Nephron progenitor cell (in vitro differentiated cells): ENCODE measurements around the gene BICC1.
A peak's percentile ranks its signal among the peaks of the same experiment; 100 is the strongest.

ENCODE experiments used
- DNase-seq: peaks from one replicate; pipeline ENCODE4 v3.0.0; 2021
- H3K27ac Mint-ChIP-seq: 2 replicates; pipeline ENCODE4 v1.8.0; 2021; ENCODE audit warnings: mild to moderate bottlenecking, moderate library complexity, mixed read lengths
- H3K27me3 Mint-ChIP-seq: 2 replicates; pipeline ENCODE4 v1.8.0; 2021; ENCODE audit warnings: mild to moderate bottlenecking, low read depth, mixed read lengths; ENCODE audit not compliant: poor library complexity
- H3K36me3 Mint-ChIP-seq: 2 replicates; pipeline ENCODE4 v1.8.0; 2021; ENCODE audit warnings: low read depth, mixed read lengths
- H3K4me1 Mint-ChIP-seq: 2 replicates; pipeline ENCODE4 v1.8.0; 2021; ENCODE audit warnings: mixed read lengths
- H3K4me3 Mint-ChIP-seq: 2 replicates; pipeline ENCODE4 v1.8.0; 2021; ENCODE audit warnings: mild to moderate bottlenecking, moderate library complexity, mixed read lengths
- H3K9me3 Mint-ChIP-seq: 2 replicates; pipeline ENCODE4 v1.8.0; 2021; ENCODE audit warnings: mild to moderate bottlenecking, moderate library complexity, mixed read lengths
- TF ChIP-seq, protein P1 (sequence below): fragments of 200-600 bp; sonication (generic); IDR thresholded peaks from 2 replicates; pipeline ENCODE4 v1.5.0; 2021; ENCODE audit warnings: antibody characterized with exemption

BICC1 gene

DNA sequence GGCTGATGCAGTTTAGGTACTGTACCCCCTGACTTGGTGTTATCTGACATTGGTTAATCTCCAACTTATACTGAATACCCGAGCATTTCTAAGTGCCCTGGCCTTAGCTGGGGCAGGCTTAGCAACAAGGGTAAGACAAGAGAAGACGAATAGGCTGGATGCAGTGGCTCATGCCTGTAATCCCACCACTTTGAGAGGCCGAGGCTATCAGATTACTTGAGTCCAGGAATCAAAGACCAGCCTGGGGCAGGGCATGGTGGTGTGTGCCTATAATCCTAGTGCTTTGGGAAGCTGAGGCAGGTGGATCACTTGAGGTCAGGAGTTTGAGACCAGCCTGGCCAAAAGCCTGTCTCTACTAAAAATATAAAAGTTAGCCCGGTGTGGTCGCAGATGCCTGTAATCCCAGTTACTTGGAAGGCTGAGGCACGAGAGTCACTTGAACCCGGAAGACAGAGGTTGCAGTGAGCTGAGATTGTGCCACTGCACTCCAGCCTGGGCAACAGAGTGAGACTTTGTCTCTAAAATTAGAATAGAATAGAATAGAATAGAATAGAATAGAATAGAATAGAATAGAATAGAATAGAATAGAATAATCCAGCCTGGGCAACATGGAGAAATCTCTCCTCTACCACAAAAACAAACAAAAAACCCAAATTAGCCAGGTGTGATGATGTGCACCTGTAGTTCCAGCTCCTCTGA is 108.9 kb downstream of the BICC1 start:
- TF ChIP-seq, protein P1, sequence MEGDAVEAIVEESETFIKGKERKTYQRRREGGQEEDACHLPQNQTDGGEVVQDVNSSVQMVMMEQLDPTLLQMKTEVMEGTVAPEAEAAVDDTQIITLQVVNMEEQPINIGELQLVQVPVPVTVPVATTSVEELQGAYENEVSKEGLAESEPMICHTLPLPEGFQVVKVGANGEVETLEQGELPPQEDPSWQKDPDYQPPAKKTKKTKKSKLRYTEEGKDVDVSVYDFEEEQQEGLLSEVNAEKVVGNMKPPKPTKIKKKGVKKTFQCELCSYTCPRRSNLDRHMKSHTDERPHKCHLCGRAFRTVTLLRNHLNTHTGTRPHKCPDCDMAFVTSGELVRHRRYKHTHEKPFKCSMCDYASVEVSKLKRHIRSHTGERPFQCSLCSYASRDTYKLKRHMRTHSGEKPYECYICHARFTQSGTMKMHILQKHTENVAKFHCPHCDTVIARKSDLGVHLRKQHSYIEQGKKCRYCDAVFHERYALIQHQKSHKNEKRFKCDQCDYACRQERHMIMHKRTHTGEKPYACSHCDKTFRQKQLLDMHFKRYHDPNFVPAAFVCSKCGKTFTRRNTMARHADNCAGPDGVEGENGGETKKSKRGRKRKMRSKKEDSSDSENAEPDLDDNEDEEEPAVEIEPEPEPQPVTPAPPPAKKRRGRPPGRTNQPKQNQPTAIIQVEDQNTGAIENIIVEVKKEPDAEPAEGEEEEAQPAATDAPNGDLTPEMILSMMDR = no peak
- peaks cover 4% of the 10 kb centered on the region for H3K4me1 Mint-ChIP-seq
- H3K36me3 Mint-ChIP-seq = no peaks in the 10 kb centered on the region
- H3K27me3 Mint-ChIP-seq = no peaks in the 10 kb centered on the region
- DNase-seq = no peak
- no peaks in the 10 kb centered on the region for H3K9me3 Mint-ChIP-seq
- H3K27ac Mint-ChIP-seq = peak overlapping the region; percentile 44
- no peak overlapping the region for H3K4me3 Mint-ChIP-seq

GRCh38 chr10:58622246-58622645 is 109.6 kb downstream of the BICC1 start:
- no peaks in the 10 kb centered on the region for H3K9me3 Mint-ChIP-seq
- no peaks in the 10 kb centered on the region for H3K36me3 Mint-ChIP-seq

GRCh38 chr10:58625070-58625469 is 112.4 kb downstream of the BICC1 start:
- H3K4me1 Mint-ChIP-seq = peaks cover 4% of the 10 kb centered on the region
- no peaks in the 10 kb centered on the region for H3K36me3 Mint-ChIP-seq
- TF ChIP-seq, protein P1 = no peak
- no peaks in the 10 kb centered on the region for H3K27me3 Mint-ChIP-seq
- no peaks in the 10 kb centered on the region for H3K9me3 Mint-ChIP-seq
- no peak for DNase-seq
- no peak overlapping the region for H3K4me3 Mint-ChIP-seq
- no peak overlapping the region for H3K27ac Mint-ChIP-seq

More at GRCh38 chr10:58622246-58622645, 109.6 kb downstream of the BICC1 start:
- DNase-seq = no peak
- Mint-ChIP-seq H3K27ac (no peak overlapping the region), H3K27me3 (no peaks in the 10 kb centered on the region), H3K4me1 (peaks cover 4% of the 10 kb centered on the region), H3K4me3 (no peak overlapping the region)
- TF ChIP-seq, protein P1 = no peak

- TF ChIP-seq, protein P1 = no peak
- Mint-ChIP-seq H3K4me3 (no peak overlapping the region), H3K36me3 (no peaks in the 10 kb centered on the region), H3K27ac (no peak overlapping the region), H3K27me3 (no peaks in the 10 kb centered on the region), H3K9me3 (no peaks in the 10 kb centered on the region), H3K4me1 (no peaks in the 10 kb centered on the region)
- no peak for DNase-seq
Observed at GRCh38 chr10:58627392-58627791, 114.7 kb downstream of the BICC1 start.

- Mint-ChIP-seq H3K4me1 (no peaks in the 10 kb centered on the region), H3K36me3 (no peaks in the 10 kb centered on the region), H3K9me3 (no peaks in the 10 kb centered on the region), H3K27ac (no peak overlapping the region), H3K27me3 (no peaks in the 10 kb centered on the region), H3K4me3 (no peak overlapping the region)
- DNase-seq = no peak
- TF ChIP-seq, protein P1 = no peak
Observed at GRCh38 chr10:58631715-58632114, 119.0 kb downstream of the BICC1 start.

- TF ChIP-seq, protein P1 = no peak
- Mint-ChIP-seq H3K4me3 (no peak overlapping the region), H3K4me1 (no peaks in the 10 kb centered on the region), H3K9me3 (no peaks in the 10 kb centered on the region), H3K36me3 (no peaks in the 10 kb centered on the region), H3K27ac (no peak overlapping the region), H3K27me3 (no peaks in the 10 kb centered on the region)
- DNase-seq = no peak
Observed at GRCh38 chr10:58632216-58632615, 119.5 kb downstream of the BICC1 start.
